HG03060 (cell line): ENCODE data around the gene B4GALNT3.

Experiments
- ATAC-seq: cut with Tn5 transposase; IDR thresholded peaks from one replicate; pipeline ENCODE4 v1.9.1; 2021; ENCODE audit warnings: low read depth, moderate number of reproducible peaks; ENCODE audit not compliant: unreplicated experiment

Gene B4GALNT3

DNA sequence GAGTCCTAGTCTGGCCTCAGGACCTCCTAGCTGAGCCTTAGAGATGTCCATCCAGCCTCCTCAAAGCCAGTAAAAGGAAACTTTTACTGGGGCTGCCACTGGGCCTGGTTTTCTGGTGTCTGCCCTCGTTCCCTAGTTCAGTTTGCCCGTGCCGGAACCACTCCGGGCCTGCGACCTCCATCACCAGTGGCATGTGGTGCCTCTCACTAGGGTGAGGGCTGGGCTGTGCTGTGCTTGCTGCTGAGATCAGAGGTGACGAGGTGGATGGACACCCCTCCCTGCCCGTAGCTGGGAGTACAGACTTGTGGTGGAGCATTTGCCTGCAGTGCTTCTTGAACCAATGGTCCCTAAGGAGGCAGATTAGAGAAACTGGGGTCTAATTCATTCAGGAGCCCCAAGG, 75.7 kb downstream of the B4GALNT3 start:
- no peak for ATAC-seq

DNA sequence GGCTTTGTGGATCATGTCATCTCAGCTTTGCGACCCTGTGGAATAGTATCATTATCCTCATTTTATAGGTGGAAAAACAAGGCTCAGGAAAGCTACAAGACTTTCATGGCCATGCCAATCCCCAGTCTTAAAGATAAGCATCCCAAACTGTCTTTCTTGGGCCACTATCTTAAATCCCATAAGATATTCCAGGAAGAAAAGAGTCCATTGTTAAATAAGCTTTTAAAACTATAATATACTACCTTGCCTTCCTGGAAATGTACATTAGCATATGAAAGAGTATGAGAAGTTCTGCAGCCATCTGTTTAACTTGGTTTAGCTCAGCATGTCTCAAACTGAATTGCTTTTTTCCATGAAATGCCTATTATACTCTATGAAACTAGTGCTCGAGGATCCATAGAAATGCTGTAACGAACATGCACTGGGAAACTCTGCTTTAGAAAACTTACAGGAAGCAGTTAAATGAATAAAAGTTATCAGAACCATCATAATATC, 77.1 kb downstream of the B4GALNT3 start:
- ATAC-seq = no peak

- no peak for ATAC-seq
Measured at GRCh38 chr12:537772-538171, 78.0 kb downstream of the B4GALNT3 start.

GRCh38 chr12:538731-539539, 79.2 kb downstream of the B4GALNT3 start:
- no peak for ATAC-seq

DNA sequence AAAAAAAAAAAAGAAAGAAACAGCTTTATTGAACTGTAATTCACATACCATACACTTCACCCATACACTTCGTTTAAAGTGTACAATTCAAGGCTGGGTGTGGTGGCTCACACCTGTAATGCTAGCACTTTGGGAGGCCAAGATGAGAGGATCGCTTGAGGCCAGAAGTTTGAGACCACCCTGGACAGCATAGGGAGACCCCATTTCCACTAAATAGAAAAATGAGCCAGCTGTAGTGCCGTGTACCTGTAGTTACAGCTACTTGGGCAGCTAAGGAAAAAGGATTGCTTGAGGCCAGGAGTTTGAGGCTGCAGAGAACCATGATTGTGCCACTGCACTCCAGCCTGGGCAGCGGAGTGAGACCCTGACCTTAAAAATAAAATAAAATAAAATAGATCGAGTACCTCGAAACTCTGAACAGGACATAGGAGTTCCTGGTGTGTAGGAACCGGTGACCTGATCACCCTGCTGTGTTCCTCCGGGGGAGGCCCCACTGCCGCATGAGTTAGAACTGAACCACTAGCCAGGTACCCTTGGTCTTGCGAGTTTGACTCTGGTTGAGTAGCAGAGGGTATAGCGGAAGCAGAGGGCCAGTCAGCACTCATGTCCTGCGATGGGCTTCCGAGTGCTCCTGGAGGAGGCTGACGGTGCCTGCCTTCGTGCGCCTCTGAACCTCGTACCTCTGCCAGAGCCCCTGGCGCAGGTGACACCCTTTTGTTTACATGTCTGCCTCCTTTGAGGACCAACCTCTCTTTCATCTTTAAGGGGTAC, 80.0 kb downstream of the B4GALNT3 start:
- no peak for ATAC-seq

- ATAC-seq = no peak
Measured at GRCh38 chr12:541676-542324, 82.1 kb downstream of the B4GALNT3 start.

GRCh38 chr12:542395-543113, 82.8 kb downstream of the B4GALNT3 start:
- ATAC-seq = no peak

DNA sequence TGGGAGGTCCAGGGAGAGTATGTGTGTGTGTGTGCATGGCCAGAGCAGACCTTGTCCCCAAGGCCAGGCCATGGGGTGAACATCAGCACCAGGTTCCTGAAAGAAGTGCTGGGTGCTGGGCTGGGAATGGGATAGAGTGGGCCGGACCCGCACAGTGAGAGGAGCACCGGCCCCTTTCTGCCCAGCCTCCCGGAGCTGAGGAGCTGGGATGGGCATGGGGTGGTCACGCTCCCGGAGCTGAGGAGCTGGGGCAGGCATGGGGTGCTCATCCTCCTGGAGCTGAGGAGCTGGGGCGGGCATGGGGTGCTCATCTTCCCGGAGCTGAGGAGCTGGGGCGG, 83.3 kb downstream of the B4GALNT3 start:
- ATAC-seq = no peak

- ATAC-seq = no peak
Measured at GRCh38 chr12:544142-544541, 84.4 kb downstream of the B4GALNT3 start.

DNA sequence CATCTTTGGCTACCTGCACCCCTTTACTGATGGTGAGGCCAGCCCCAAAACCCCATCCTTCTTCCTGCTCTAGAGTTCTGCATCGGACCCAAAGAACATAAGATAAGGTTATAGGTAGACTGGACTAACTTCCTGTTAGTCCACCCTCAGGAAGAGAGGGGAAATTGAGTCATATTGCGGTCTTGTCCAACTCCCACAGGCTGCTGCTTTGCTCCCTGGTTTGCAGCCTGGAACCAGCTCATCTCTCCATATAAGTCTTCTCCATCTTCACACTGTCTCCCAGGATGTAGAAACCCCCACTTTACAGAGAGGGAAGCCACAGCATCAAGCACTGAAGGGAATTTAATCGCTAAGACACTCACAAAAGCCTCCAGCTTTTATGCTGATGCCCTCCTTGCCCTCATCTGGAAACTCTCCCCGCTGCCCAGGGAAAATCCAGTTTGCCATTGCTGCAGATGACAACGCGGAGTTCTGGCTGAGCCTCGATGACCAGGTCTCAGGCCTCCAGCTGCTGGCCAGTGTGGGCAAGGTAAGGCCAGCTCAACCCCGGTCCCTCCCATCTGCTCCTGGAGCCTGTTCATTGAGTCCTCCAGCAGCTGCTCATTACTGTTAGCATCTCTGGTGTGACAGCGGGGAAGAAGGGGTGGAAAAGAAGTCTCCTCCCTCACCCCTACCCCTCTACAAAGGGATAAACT, 85.3 kb downstream of the B4GALNT3 start:
- no peak for ATAC-seq

DNA sequence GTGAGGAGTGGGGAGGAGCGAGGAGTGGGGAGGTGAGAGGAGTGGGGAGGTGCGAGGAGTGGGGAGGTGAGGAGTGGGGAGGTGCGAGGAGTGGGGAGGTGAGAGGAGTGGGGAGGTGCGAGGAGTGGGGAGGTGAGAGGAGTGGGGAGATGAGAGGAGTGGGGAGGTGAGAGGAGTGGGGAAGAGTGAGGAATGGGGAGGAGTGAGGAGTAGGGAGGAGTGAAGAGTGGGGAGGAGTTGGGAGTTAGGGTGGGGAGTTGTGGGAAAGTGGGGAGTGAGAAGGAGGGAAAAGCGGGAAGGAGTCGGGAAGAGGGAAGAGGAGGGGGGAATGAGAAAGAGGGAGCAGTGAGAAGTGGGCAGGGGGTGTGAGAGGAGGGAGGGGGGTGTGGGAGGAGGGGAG, 86.1 kb downstream of the B4GALNT3 start:
- no peak for ATAC-seq

DNA sequence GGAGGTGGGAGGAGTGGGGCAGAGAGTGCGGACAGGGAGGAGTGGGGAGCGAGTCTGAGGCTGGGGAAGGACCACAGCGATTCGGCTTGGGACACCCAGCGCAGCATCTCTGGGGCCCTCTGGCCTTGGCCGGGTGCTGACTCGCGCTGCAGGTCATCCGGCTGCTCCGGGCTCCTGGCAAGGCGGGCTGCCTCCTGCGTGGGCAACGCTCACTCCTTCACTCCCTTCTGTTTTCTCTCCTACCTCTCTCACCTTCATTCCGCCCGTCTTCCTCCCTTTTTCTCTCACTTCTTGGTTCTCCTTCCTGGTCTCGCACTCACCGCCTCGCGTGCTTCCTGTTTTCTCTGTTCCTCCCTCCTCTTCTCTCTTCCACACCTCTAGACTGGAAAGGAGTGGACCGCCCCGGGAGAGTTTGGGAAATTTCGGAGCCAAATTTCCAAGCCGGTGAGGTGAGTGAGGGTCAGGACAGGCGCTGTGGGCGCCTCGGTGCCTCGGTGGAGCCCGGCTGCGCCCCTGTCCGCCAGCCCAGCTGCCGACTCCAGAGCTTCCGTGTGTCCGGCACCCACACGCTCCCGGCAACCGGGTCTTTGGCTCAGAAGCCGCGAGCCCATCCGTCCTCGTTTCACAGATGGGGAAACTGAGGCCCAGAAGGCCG, 86.7 kb downstream of the B4GALNT3 start:
- no peak for ATAC-seq

GRCh38 chr12:546920-547845, 87.4 kb downstream of the B4GALNT3 start:
- no peak for ATAC-seq

GRCh38 chr12:547883-548470, 88.2 kb downstream of the B4GALNT3 start:
- no peak for ATAC-seq

DNA sequence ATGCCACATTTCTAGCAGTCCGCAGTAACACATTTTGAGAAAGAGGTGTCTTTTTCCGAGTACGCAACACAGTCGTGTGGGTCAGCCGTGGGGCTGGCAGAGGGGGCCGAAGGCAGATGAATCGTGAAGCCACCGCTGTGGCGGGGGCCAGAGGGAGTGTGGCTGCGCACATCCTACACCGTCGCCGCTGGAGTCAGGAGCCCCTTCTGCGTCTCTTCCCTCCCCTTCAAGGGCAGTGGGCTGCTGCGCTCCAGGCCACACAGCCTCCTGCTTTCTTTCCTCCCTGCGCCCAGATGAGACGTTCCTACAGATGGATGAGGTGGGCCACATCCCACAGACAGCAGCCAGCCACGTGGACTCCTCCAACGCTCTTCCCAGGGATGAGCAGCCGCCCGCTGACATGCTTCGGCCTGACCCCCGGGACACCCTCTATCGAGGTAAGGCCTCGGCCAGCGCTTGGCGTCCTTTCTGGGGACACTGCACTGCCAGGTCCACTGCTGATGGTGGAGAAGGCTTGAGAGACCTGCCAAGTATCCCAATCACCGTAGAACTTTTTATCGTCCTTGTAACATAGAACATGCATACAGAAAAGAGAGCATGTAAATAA, 89.8 kb downstream of the B4GALNT3 start:
- no peak for ATAC-seq

GRCh38 chr12:550473-551260, 90.9 kb downstream of the B4GALNT3 start:
- ATAC-seq = no peak

DNA sequence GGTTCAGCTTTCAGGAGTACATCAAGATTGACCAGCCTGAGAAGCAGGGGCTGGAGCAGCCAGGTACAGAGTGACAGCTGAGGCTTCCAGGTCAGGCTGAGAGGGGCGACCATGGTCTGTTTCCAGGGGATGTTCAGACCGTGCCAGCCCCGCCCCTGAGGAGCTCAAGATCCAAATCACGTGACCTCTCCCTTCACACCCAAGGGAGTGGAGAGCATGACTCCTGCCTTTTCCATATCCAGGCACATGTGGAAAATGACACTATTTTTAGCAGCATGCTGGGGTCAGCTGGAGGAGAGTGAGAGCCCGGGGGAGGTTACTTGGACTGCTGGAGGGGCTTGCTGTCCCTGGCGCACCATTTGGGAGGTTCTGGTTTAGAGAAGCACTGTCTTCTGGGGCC, 92.7 kb downstream of the B4GALNT3 start:
- ATAC-seq = no peak
